Measurements from ENCODE around the gene TMEM163.

GRCh38 chr2:134501476-134502091, 217.2 kb downstream of the TMEM163 start:
- TF ChIP-seq, protein P1, sequence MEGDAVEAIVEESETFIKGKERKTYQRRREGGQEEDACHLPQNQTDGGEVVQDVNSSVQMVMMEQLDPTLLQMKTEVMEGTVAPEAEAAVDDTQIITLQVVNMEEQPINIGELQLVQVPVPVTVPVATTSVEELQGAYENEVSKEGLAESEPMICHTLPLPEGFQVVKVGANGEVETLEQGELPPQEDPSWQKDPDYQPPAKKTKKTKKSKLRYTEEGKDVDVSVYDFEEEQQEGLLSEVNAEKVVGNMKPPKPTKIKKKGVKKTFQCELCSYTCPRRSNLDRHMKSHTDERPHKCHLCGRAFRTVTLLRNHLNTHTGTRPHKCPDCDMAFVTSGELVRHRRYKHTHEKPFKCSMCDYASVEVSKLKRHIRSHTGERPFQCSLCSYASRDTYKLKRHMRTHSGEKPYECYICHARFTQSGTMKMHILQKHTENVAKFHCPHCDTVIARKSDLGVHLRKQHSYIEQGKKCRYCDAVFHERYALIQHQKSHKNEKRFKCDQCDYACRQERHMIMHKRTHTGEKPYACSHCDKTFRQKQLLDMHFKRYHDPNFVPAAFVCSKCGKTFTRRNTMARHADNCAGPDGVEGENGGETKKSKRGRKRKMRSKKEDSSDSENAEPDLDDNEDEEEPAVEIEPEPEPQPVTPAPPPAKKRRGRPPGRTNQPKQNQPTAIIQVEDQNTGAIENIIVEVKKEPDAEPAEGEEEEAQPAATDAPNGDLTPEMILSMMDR (IDR thresholded peaks at IDR 0.05; ENCODE audit: poor library complexity), result no peak
- TF ChIP-seq EZH2phosphoT487 (IDR thresholded peaks at IDR 0.05; ENCODE audit: low read depth, severe bottlenecking, unreplicated experiment), result no peak

Data from hepatocyte (in vitro differentiated cells).